ENCODE measurements around the gene GRPR.

DNA sequence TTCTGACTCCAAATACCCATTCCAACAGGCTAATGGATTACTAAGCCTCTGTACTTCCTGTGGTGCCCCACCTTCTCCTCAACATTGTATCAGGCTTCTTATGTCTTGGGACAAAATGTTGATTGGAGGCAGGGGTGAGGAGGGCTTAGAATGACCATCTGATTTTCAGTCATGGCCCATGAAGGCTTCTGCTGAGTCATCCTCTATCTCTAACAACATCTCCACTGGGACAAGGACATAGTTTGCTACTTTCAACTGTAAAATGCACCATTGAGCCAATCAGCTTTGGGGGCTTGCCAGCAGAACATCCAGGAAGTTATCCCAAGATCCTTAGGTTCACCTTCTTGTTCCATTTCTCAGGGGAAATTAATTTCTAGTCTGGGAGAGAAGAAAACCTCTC is 73.5 kb downstream of the GRPR start:
- TF ChIP-seq, protein P1, sequence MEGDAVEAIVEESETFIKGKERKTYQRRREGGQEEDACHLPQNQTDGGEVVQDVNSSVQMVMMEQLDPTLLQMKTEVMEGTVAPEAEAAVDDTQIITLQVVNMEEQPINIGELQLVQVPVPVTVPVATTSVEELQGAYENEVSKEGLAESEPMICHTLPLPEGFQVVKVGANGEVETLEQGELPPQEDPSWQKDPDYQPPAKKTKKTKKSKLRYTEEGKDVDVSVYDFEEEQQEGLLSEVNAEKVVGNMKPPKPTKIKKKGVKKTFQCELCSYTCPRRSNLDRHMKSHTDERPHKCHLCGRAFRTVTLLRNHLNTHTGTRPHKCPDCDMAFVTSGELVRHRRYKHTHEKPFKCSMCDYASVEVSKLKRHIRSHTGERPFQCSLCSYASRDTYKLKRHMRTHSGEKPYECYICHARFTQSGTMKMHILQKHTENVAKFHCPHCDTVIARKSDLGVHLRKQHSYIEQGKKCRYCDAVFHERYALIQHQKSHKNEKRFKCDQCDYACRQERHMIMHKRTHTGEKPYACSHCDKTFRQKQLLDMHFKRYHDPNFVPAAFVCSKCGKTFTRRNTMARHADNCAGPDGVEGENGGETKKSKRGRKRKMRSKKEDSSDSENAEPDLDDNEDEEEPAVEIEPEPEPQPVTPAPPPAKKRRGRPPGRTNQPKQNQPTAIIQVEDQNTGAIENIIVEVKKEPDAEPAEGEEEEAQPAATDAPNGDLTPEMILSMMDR (conservative IDR thresholded peaks at IDR 0.05) = no peak
- no peak for TF ChIP-seq ZFX (IDR thresholded peaks at IDR 0.05)

Measured in C4-2B (cell line).